Hematopoietic multipotent progenitor cell treated with erythropoietin and hydrocortisone succinate and interleukin-3 and kit ligand, for 17 days (in vitro differentiated cells): ENCODE data around the gene ZNF605.
"Not testable (repeated sequence)": the region's sequence is repeated elsewhere in the genome, so short reads cannot be mapped to it uniquely, and the experiment has no call there.

Experiments used
- DNase-seq: peaks from one replicate; pipeline ENCODE4 v3.0.0-alpha.2; 2015; ENCODE audit warnings: low spot score

Gene ZNF605

GRCh38 chr12:132948146-132949066 lies 7.7 kb downstream of the ZNF605 start:
- DNase-seq: no peak

GRCh38 chr12:132946246-132946820 lies 9.8 kb downstream of the ZNF605 start:
- no peak for DNase-seq

- DNase-seq: no peak
Measured at GRCh38 chr12:132945806-132946205, 10.3 kb downstream of the ZNF605 start.

- no peak for DNase-seq
Measured at GRCh38 chr12:132942611-132943010, 13.5 kb downstream of the ZNF605 start.

- DNase-seq: no peak
Measured at GRCh38 chr12:132941336-132941954, 14.7 kb downstream of the ZNF605 start.

- DNase-seq: no peak
Measured at GRCh38 chr12:132940071-132940719, 15.9 kb downstream of the ZNF605 start.

GRCh38 chr12:132938807-132939206 lies 17.3 kb downstream of the ZNF605 start:
- DNase-seq: not testable (repeated sequence)

GRCh38 chr12:132937476-132937875 lies 18.6 kb downstream of the ZNF605 start:
- no peak for DNase-seq

- DNase-seq: not testable (repeated sequence)
Measured at GRCh38 chr12:132936921-132937320, 19.2 kb downstream of the ZNF605 start.

- DNase-seq: no peak
Measured at GRCh38 chr12:132936163-132936562, 19.9 kb downstream of the ZNF605 start.

- no peak for DNase-seq
Measured at GRCh38 chr12:132926415-132926833, 29.7 kb downstream of the ZNF605 start.

- DNase-seq: no peak
Measured at GRCh38 chr12:132925597-132926414, 30.3 kb downstream of the ZNF605 start.

- DNase-seq: no peak
Measured at GRCh38 chr12:132924356-132924755, 31.8 kb downstream of the ZNF605 start.

- no peak for DNase-seq
Measured at GRCh38 chr12:132923356-132923909, 32.7 kb downstream of the ZNF605 start.

- DNase-seq: no peak
Measured at GRCh38 chr12:132922676-132923075, 33.4 kb downstream of the ZNF605 start.

- no peak for DNase-seq
Measured at GRCh38 chr12:132921685-132922084, 34.4 kb downstream of the ZNF605 start.

GRCh38 chr12:132918680-132919079 lies 37.4 kb downstream of the ZNF605 start:
- no peak for DNase-seq

- DNase-seq: no peak
Measured at GRCh38 chr12:132909030-132909368, 47.1 kb downstream of the ZNF605 start.

GRCh38 chr12:132908145-132909029 lies 47.7 kb downstream of the ZNF605 start:
- peak; percentile 20 for DNase-seq

GRCh38 chr12:132907789-132908144 lies 48.3 kb downstream of the ZNF605 start:
- DNase-seq: not testable (repeated sequence)
